Effector CD4-positive, alpha-beta T cell (primary cell): ENCODE results near the gene F11R.
"Not testable (repeated sequence)": the region's sequence is repeated elsewhere in the genome, so short reads cannot be mapped to it uniquely, and the experiment has no call there.

Source experiments
- DNase-seq: peaks from one replicate; pipeline ENCODE4 v3.0.0-alpha.2; 2020

The F11R gene

DNA sequence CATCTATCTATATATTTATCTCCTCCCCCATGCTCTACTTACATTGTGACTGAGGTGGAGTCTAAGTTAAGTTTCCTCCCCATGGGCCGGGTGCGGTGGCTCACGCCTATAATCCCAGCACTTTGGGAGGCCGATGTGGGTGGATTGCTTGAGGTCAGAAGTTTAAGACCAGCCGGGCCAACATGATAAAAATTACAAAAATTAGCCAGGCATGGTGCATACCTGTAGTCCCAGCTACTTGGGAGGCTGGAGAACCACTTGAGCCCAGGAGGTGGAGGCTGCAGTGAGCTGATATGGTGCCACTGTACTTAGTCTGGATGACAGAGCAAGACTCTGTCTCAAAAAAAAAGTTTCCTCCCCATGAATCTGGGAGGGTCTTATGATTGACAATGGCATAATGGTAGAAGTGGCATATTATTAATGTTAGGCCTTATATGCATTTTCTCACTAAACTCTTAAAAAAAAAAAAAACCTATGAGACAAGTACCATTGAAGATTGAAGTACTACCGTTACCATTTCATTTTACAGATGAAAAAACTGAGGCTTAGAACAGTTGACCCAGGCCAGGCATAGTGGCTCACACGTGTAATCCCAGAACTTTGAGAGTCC, 11.2 kb downstream of the F11R start:
- no peak for DNase-seq

DNA sequence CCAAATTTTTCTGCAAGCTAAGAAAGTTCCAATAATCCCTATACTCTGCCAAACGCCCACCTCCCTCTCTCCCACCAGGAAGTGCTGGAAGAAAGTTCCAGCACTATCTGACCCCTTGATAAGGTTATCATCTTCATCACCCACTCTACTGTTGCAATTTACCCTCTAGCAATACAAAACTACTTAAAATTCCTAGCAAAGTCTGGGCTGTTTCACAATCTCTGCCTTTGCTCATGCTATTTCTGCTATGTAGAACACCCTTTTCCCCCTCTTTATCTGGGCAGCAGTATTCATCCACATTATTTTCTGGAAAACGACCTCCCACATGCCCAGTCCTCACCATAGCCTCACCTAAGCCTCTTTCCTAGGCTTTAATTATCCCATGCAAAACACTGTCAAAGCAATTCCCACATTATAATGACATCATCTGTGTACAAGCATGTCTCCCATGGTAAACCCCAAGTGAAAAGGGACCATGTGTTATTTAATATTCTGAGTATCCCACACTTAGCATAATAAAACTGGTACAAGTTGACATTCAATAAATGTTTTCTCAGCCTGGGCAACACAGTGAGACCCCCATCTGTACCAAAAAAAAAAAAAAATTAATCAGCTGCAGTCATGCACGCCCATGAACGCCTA, 12.0 kb downstream of the F11R start:
- no peak for DNase-seq

DNA sequence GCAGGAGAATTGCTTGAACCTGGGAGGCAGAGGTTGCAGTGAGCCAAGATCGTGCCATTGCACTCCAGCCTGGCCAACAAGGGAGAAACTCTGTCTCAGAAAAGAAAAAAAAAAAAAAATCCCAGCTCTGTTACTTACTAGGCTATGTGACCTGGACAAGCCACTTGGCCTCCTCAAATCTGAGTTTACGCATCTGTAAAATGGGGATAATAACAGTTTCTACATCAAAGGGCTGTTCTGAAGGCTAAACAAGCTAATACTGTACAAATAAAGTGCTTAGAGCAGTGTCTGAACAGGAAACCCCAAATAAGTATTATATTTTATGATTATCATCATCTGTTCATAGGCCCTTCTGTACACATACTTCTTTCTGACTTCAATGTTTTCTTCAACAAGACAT, 13.6 kb downstream of the F11R start:
- no peak for DNase-seq

DNA sequence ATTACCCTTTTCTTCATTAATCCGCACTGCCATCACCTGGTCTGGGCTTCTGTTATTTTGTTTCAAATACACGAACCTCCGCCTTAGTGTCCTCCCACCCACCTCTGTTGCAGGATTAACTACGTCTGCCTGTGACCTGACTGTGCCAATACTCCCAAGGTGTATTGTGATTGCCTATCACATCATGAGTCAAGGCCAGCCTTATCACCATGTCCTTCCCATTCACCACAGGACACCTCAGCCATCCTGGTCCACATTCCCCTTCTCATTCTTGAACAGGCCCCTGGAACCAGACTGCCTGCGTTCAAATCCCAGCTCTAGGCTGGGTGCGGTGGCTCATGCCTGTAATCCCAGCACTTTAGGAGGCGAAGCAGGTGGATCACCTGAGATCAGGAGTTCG, 14.4 kb downstream of the F11R start:
- DNase-seq: no peak

DNA sequence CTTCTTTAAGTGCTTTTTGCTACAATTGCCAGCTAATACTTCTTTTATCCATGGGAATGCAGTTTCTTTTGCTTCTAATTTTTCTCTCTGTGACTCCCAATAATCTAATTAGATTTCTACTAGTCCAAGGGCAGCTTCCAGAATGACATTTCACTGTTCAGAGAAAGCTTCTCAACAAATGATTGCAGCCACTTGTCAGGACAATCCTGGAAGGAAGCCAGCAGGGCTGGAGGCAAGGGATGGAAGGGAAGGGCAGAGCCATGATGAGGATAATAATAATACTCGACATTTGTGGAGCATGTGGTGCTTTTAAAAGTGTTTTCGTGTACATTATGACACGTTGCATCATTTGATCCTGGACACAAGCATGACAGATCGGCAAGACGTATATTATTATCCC, 19.4 kb downstream of the F11R start:
- DNase-seq: no peak

DNA sequence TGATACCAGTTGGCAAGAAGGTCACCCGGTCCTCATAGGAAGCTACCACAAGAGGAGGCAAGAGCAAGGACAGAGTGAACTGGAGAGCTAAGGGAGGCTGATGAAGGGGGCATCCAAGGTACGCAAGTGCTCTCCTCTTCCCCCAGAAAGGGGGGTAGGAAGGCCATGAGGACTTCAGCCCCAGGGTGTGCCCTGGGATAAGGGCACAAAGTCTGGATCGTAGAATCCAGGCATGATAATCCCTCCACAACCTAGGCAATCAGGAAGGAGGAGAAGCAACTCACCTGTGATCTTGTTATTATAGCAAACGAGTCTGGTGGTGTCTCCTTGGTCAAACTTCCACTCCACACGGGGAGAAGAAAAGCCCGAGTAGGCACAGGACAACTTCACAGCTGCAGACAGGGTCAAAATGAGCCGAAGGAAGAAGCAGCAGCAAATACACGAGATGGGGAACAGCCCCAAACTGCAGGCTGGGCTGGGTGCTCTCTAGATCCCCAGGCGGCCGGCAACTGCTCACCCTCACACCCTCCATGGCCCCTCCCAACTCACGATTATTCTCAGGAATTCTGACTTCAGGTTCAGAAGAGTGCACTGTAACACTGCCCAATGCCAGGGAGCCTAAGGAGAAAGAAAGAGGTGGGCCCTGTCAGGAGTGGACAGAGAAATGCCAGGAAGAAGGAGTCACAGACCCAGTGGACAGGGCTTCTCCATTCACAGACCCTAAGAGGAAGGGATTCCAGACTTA, 20.0 kb downstream of the F11R start:
- no peak for DNase-seq

DNA sequence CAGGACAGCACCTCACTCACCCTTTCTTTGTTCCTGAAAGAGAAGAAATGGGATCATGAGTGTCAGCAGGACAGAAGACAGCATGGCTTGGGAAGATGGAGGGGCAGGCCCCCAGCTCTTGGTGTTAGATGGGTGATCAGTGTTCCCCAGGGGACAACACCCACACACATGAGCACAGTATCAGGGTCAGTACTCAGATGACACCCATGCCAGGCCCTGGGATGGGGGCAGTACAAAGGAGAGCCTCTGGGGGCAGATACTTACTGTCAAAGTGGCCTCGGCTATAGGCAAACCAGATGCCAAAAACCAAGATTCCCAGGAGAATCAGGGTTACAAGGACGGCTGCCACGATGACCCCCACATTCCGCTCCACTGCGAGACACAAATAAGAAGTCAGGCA, 21.6 kb downstream of the F11R start:
- no peak for DNase-seq

DNA sequence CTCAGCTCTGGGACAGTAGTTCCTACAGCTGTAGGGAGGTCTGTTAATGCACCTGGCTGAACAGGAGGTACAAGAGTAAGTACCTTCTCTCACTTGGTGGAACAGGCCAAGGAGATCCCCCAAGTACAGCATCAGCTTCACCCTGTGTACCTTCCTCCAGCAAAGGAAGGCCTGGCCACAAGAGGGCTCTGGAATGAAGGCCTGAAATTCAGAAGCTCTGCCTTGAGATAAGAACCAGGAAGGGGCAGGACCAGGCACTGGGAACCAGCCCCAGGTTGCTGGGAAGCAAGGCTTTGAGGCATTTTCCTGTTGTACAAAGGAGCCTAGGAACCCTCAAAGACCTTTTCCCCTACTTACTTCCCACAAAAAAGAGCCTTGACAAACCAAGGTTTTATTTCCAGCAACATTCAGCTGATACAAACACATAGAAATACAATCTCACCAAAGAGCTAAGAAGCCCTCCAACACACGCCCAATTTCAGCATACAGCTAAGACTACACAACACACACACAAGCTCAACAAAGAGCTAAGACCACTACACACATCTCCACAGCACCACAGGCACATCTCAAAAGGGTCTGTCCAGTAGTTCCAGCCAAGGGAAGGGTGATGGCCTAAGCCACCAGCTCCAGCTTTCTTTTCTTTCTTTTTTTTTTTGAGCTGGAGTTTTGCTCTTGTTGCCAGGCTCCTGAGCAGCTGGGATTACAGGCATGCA, 23.5 kb downstream of the F11R start:
- DNase-seq: peak; percentile 23

DNA sequence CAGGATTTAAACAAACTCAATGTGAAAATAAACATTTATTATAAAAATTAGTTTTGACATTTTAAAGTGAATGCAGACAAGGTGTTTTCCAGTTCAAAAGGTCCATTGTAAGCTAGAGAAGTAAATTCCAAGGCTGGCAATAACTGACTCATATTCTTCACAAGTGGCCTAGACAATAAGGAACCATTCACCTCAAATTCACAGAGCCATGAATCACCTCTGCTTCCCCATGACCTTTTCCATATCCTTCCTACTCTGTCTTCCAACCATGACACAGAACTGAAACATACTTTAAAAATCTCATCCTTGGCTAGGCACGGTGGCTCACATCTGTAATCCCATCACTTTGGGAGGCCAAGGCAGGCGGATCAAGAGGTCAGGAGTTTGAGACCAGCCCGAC, 24.8 kb downstream of the F11R start:
- DNase-seq: no peak

DNA sequence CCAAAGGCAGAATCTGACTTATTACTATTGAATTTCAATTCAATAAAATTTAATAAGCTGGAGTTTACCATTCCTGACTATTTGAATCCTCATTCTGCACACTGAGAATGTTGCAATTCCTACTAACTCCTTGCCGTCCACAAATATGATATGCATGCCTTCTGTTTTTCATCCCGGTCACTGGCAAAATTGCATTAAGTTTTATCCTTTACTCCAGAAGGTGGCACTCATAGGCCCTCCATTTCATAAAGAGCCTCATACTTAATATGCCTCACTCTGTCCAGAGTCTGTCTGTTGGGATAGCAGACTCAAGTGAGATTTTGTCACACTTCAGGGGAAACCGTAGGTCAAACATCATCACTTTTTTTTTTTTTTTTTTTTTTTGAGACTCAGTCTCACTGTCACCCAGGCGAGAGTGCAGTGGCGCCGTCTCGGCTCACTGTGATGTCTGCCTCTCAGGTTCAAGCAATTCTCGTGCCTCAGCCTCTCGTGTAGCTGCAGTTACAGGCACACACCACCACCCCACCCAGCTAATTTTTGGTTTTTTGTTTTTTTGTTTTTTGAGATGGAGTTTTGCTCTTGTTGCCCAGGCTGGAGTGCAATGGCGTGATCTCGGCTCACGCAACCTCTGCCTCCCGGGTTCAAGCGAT, 27.3 kb downstream of the F11R start:
- no peak for DNase-seq

DNA sequence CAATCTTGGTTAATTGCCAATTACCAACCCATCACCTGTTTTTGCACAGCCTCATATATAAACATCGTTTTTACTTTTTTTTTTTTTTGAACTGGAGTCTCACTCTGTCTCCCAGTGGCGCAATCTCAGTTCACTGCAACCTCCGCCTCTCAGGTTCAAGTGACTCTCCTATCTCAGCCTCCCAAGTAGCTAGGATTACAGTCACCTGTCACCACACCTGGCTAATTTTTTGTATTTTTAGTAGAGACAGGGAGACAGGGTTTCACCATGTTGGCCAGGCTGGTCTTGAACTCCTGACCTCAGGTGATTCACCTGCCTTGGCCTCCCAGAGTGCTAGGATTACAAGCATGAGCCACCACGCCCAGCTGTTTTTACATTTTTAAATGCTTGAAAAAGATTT, 28.9 kb downstream of the F11R start:
- DNase-seq: not testable (repeated sequence)

DNA sequence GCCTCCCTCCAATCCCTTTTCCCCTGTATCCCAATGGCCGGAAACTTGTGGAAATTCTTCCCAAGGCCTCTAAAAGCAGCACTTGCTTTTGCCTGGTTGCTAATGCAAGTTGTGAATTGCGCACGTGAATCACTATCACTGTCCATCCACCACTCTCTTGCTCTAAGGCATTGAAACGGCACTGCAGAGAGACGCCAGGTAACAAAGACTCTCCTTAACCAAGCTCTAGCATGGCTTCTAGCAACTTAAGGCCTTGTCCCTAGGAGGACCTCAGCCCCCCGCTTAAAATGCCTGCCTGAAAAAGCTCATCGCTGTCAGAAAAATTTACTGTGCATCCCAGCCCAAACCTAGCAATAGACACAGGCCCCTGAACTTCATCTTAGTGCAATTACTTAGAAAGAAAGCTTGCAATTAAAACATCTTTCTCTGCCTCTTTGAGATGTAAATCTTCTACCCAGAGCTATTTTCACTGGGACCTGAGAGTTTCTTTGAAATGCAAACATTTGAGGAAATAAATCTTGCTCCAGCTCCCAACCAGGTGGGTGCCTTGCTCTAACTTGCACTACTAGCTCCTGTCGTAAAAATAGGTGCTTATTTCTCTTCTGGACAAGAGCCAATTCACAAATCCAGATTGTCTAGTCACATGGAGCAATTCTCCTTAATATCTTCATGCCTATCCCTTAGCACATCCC, 33.4 kb downstream of the F11R start:
- DNase-seq: no peak

DNA sequence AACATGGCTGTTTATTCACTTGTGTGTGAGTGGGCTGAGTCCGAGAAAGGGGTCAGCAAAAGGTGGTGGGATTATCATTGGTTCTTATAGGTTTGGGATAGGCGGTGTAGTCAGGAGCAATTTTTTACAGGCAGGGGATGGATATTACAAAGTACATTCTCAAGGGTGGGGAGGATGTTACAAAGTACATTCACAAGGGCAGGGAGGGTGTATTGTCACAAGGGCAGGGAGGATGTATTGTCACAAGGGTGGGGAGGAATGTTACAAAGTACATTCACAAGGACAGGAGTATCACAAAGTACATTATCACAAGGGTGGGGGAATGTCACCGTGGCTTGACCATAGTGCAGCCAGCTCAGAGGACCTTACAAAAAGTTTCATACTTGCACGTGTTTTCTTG, 35.2 kb downstream of the F11R start:
- DNase-seq: no peak

DNA sequence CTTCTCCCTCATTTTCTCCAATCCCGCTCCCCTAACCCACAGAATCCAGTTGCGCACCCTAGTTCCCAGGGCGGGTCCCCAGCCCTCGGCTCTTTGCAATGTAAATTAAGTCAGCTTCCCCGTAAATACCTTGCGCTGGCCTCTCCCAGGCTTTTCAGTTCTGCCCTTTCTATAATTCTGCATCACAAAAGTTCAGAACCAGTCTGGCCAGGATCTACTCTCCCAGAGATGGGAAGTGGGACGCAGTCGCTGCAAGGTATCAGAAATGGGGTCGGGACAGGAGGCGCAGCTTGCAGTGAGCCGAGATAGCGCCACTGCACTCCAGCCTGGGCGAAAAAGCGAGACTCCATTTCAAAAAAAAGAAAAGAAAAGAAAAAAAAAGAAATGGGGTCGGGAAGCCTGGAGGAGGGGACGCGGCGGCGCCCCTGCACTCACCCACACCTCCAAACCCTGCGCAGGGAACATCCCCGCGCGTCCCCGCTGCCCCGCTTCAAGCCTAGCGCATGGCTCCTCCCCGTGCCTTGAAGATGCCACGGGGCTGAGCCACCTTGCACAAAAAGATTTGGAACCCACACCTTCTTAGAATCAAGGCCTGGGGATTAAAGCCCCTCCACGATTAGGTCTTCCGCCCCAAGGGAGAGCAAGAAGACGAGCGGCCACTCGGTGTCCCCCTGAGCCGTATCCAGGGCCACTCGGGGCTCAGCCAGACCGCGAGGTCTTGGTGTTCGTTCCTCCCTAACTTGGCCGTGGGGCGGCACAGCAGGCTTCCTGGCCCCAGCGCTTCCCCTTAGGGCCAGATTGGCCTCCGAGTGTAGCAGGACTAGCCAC, 39.2 kb downstream of the F11R start:
- DNase-seq: no peak

DNA sequence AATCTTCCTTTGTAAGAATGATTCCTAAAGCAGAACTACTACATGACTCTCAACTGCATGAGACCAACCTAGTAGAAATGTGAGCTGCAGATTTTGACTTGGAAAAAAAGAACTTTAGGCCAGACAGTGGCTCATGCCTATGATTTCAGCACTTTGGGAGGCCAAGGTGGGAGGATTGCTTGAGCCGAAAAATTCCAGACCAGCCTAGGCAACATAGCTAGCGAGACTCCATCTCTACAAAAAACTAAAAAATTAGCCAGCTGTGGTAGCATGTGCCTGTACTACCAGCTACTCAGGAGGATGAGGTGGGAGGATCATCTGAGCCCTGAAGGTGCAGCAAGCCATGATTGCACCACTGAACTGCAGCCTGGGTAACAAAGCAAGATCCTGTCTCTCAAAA, 41.7 kb downstream of the F11R start:
- no peak for DNase-seq

DNA sequence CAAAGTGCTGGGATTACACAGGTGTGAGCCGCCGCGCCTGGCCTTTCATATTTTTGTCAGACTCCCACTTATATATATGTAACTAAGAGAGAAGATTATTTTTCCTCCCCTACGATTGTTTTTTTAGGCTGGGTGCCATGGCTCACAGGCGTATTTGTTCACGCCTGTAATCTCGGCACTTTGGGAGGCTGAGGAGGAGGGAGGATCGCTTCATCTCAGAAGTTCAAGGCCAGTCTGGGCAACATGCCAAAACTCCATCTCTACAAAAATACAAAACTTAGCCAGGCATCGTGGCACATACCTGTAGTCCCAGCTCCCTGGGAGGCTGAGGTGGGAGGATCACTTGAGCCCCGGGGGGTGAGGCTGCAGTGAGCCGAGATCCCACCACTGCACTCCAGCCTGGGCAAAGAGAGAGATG, 42.4 kb downstream of the F11R start:
- DNase-seq: no peak

DNA sequence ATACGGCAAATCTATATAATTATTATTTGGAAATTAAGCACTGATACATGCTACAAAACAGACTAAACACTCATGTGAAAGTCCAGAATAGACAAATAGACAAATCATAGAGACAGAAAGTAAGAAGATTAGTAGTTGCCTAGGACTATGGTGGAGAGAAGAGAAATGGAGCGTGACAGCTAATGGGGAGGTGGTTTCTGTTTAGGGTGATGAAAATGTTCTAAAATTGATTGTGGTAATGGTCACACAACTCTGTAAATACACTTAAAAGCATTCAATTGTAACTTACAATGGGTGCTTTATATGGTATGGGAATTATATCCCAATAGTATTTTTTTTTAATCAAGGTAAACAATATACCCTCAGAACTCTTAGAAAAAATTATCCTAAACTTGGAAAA, 45.9 kb downstream of the F11R start:
- DNase-seq: no peak

DNA sequence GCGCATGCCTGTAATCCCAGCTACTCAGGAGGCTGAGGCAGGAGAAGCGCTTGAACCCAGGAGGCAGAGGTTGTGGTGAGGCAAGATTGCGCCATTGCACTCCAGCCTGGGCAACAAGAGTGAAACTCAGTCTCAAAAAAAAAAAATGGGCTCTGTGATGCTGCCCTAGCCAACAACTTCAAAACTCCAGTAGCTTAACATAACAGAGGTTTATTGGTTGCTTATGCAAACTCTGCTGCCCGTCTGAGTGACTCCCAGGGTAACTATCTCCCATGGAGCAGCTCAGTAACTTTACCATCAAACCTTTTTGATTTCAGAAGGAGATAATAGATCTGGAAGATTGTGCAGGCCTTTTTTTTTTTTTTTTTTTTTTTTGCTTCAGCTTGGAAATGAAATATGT, 47.5 kb downstream of the F11R start:
- no peak for DNase-seq

DNA sequence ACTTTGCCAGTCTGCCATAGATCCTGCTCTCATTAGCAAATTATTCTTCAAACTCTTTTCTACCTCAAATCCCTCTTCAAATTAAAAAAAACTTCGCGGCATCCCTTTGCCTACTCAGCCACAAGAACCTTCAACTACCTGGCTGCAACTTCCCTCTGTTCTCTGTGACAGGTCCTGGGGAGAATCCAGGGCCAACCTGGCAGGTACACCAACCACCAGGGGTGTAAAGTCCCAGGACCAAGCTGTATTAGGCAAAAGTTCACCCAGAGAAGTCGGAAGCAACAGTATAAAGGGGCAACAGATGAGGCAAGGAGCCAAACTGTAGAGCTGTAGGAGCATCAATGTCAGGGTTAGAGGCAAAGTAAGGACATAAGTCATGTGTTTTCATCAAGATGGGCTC, 48.0 kb downstream of the F11R start:
- no peak for DNase-seq

DNA sequence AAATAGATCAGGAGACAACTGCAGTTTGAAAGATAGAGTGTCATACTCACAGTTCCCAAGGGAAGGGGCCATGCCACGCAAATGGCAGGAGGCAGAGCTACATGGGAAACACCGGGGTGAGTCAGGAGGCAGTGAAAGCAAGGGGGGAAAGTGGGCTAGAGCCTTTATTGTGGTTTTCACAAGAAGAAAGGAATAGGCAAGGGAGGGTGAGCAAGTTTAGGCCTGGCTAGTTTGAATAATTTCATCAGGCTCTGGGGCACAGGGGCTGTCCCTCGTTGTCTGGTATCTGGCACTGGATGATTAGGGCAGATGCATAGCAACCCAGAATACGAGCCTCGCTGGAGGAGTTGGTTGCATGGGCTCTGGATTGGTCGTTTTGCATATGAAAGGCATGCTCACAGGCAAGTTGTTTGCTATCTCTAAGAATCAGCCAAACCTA, 49.3 kb downstream of the F11R start:
- DNase-seq: no peak

DNA sequence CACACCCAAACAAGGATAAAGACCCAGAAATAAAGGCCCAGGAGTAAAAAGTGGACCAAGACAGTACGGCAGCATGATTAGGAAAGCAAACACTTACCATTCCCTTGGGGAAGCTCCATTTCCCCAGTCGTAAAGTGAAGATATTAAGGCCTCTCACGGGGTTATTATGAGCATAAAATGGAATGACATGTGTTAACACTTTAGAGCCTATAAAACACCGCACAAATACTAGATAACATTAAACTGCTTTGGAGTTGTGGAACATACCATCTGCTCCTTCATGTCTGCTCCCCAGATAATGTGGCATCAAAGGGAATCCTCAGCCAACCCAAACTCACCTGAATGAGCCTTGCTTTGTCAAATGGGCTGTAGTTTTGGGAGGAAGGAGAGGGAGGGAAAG, 57.4 kb downstream of the F11R start:
- no peak for DNase-seq

DNA sequence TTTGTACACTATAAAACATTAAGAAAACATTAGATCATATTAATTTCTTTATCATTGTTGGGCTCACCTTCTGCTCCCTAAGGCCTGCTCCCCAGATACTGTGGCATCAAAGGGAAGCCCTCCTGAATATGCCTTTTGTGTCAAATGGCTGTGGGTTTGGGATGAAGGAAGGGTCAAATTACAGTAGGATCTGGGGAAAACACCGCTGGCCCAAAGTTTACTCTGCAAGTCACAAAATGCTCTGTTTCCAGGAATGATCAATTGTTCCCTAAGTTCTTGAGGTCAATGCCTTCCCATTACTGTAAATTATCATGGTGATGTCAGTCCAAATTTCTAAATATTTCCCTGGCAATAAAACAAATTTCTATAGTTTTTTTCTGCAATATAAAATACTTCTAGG, 59.5 kb downstream of the F11R start:
- DNase-seq: no peak
